SJCRH30 (cell line): Measurements from ENCODE around the gene GFRA3. TPM values are rescaled to one million over a fixed set of nuclear protein-coding genes. Genes with fewer than 3 reads are reported as not detected.

Experiments used
- total RNA-seq: library from RNA; depleted of rRNA; stranded (reverse); fragments of >200 nt; shearing (Covaris generic); gene quantifications from 2 replicates; pipeline ENCODE4 v1.2.3, GENCODE V29; 2014; rRNA removed

The GFRA3 gene
- total RNA-seq, 1 experiment from 2014 or later = not detected

Other genes starting within 250 kb of the GFRA3 start
- 18.5 and 22.1 TPM in 2 replicates for gene FAM13B, start 241.5 kb downstream of the GFRA3 start, total RNA-seq
- gene WNT8A, start 190.6 kb downstream of the GFRA3 start, total RNA-seq = not detected in 2 replicates
- not detected in 2 replicates for gene NME5, start 135.2 kb downstream of the GFRA3 start, total RNA-seq
- 75.2 and 85.5 TPM in 2 replicates for gene BRD8, start 96.0 kb downstream of the GFRA3 start, total RNA-seq
- gene KIF20A, start 95.5 kb downstream of the GFRA3 start, total RNA-seq = 89.5 and 91.9 TPM in 2 replicates
- gene CDC23, start 61.3 kb downstream of the GFRA3 start, total RNA-seq = 73.5 and 74.3 TPM in 2 replicates
- 29.5 and 36.3 TPM in 2 replicates for gene CDC25C, start 57.2 kb upstream of the GFRA3 start, total RNA-seq
- gene FAM53C, start 63.6 kb upstream of the GFRA3 start, total RNA-seq = 40.3 and 40.5 TPM in 2 replicates
- gene KDM3B, start 78.1 kb upstream of the GFRA3 start, total RNA-seq = 73.0 and 75.2 TPM in 2 replicates
- 4.9 and 8.5 TPM in 2 replicates for gene REEP2, start 164.4 kb upstream of the GFRA3 start, total RNA-seq
- 2.0 TPM in 2 replicates for gene EGR1, start 190.9 kb upstream of the GFRA3 start, total RNA-seq